HCT116 (cell line): ENCODE measurements around the gene CACNA1C.

ENCODE experiments used
- CEBPB ChIP-seq: IDR thresholded peaks from 2 replicates; pipeline ENCODE4 v1.6.1; 2012; ENCODE audit warnings: low read depth
- CTCF ChIP-seq, 3 experiments: fragments of 200-600 bp in 1 of 3; sonication (generic) in 1 of 3; IDR thresholded peaks in 2 of 3; conservative IDR thresholded peaks in 1 of 3; 2 replicates each; pipeline ENCODE4 v1.5.1; 2012 to 2017; ENCODE audit warnings: low read depth in 2 of 3, low read length in 2 of 3, antibody characterized with exemption in 1 of 3, borderline replicate concordance in 1 of 3, control low read depth in 1 of 3, mild to moderate bottlenecking in 1 of 3, mixed read lengths in 1 of 3, mixed run types in 1 of 3, moderate library complexity in 1 of 3; ENCODE audit not compliant: insufficient read depth in 1 of 3
- EGR1 ChIP-seq: IDR thresholded peaks from 2 replicates; pipeline ENCODE4 v1.6.1; 2012; ENCODE audit warnings: low read depth
- JUND ChIP-seq: IDR thresholded peaks from 2 replicates; pipeline ENCODE4 v1.6.1; 2012
- RAD21 ChIP-seq: IDR thresholded peaks from 2 replicates; pipeline ENCODE4 v1.6.1; 2012; ENCODE audit warnings: low read depth, mild to moderate bottlenecking
- SIN3A ChIP-seq: IDR thresholded peaks from 2 replicates; pipeline ENCODE4 v1.6.1; 2012; ENCODE audit warnings: low read depth
- SP1 ChIP-seq: IDR thresholded peaks from 2 replicates; pipeline ENCODE4 v1.6.1; 2012; ENCODE audit warnings: low read depth
- TCF7L2 ChIP-seq: IDR thresholded peaks from 2 replicates; pipeline ENCODE4 v1.7.0; 2011; ENCODE audit warnings: borderline replicate concordance, inconsistent platforms; ENCODE audit not compliant: insufficient read depth, insufficient read length; ENCODE audit errors: extremely low read depth
- TF ChIP-seq, protein P1 (sequence below): IDR thresholded peaks from 2 replicates; pipeline ENCODE4 v1.6.1; 2012

DNA sequence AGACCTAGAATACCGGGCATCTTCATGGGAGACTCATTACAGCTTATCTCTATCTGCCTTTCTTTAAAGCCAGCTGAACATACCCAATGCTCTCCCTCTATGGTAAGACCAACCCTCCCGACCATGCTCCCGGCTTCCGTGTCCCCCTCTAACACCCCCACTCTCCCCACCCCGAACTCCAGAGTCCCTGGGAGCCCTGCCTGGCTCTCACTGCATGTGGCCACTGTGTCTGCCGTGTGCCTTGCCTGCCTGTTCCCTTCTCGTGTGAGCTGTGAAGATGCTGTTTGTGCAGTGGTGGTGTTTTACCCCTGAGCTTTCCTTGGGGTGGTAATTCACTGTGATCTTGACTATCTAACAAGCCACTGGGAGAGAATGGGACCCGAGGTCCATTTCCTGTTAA is 595.6 kb downstream of the CACNA1C start:
- TF ChIP-seq CTCF (IDR thresholded peaks at IDR 0.05 in 2 of 3, conservative IDR thresholded peaks at IDR 0.05 in 1 of 3; ENCODE audit: borderline replicate concordance in 1 of 3, insufficient read depth in 1 of 3, low read depth in 2 of 3, low read length in 2 of 3), result no peak
- no peak for TF ChIP-seq SP1
- TF ChIP-seq SIN3A, result no peak
- TF ChIP-seq, protein P1, sequence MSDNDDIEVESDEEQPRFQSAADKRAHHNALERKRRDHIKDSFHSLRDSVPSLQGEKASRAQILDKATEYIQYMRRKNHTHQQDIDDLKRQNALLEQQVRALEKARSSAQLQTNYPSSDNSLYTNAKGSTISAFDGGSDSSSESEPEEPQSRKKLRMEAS, result no peak
- TF ChIP-seq EGR1, result no peak
- TF ChIP-seq JUND, result no peak
- TF ChIP-seq TCF7L2, result no peak
- no peak for TF ChIP-seq RAD21
- TF ChIP-seq CEBPB, result no peak
